Measurements from ENCODE around the gene OR56A5.
"Not testable (repeated sequence)": the region's sequence is repeated elsewhere in the genome, so short reads cannot be mapped to it uniquely, and the experiment has no call there.

The OR56A5 gene

GRCh38 chr11:5960704-5961320 is 7.5 kb downstream of the OR56A5 start:
- H3K4me1 Mint-ChIP-seq; H3K27ac Mint-ChIP-seq; H3K36me3 Mint-ChIP-seq (ENCODE audit: low read depth); DNase-seq; H3K4me3 Mint-ChIP-seq; H3K27me3 Mint-ChIP-seq; ATAC-seq: not testable (repeated sequence)
- H3K9me3 Mint-ChIP-seq = peaks cover 29% of the 10 kb centered on the region

GRCh38 chr11:5955586-5955985 is 12.7 kb downstream of the OR56A5 start:
- DNase-seq (no peak), ATAC-seq (no peak)
- Mint-ChIP-seq H3K27me3 (peaks cover 2% of the 10 kb centered on the region), H3K4me1 (no peaks in the 10 kb centered on the region), H3K9me3 (peaks cover 6% of the 10 kb centered on the region), H3K4me3 (no peak overlapping the region), H3K36me3 (ENCODE audit: low read depth) (no peaks in the 10 kb centered on the region), H3K27ac (no peak overlapping the region)

GRCh38 chr11:5941951-5942350 is 26.3 kb downstream of the OR56A5 start, which contains the start of gene OR56A3:
TSS of gene OR56A3 (plus strand) at chr11:5942251. CDS start at chr11:5947347, 5,096 bp downstream.
- no peaks in the 10 kb centered on the region for H3K4me1 Mint-ChIP-seq
- DNase-seq (no peak), ATAC-seq (no peak)
- H3K36me3 Mint-ChIP-seq (ENCODE audit: low read depth) = no peaks in the 10 kb centered on the region
- no peak within 1 kb of the TSS for H3K27ac Mint-ChIP-seq
- no peaks in the 10 kb centered on the region for H3K9me3 Mint-ChIP-seq
- peaks cover 4% of the 10 kb centered on the region for H3K27me3 Mint-ChIP-seq
- H3K4me3 Mint-ChIP-seq = no peak within 1 kb of the TSS

- peaks cover 4% of the 10 kb centered on the region for H3K27me3 Mint-ChIP-seq
- ATAC-seq (no peak), DNase-seq (no peak)
- no peaks in the 10 kb centered on the region for H3K9me3 Mint-ChIP-seq
- H3K36me3 Mint-ChIP-seq (ENCODE audit: low read depth) = no peaks in the 10 kb centered on the region
- no peak overlapping the region for H3K27ac Mint-ChIP-seq
- H3K4me1 Mint-ChIP-seq = no peaks in the 10 kb centered on the region
- H3K4me3 Mint-ChIP-seq = no peak overlapping the region
Measured at GRCh38 chr11:5940748-5941147, 27.5 kb downstream of the OR56A5 start.

- Mint-ChIP-seq H3K4me1 (no peaks in the 10 kb centered on the region), H3K27me3 (peaks cover 2% of the 10 kb centered on the region), H3K4me3 (no peak overlapping the region), H3K36me3 (ENCODE audit: low read depth) (no peaks in the 10 kb centered on the region), H3K9me3 (no peaks in the 10 kb centered on the region), H3K27ac (no peak overlapping the region)
- ATAC-seq = no peak
- no peak for DNase-seq
Measured at GRCh38 chr11:5938603-5938965, 29.7 kb downstream of the OR56A5 start.

- Mint-ChIP-seq H3K36me3 (ENCODE audit: low read depth) (no peaks in the 10 kb centered on the region), H3K9me3 (no peaks in the 10 kb centered on the region), H3K4me3 (peak overlapping the region; percentile 8), H3K27ac (no peak overlapping the region), H3K4me1 (no peaks in the 10 kb centered on the region), H3K27me3 (peaks cover 2% of the 10 kb centered on the region)
- ATAC-seq (no peak), DNase-seq (no peak)
Measured at GRCh38 chr11:5937868-5938602, 30.3 kb downstream of the OR56A5 start.

- Mint-ChIP-seq H3K27me3 (peaks cover 2% of the 10 kb centered on the region), H3K9me3 (peaks cover 11% of the 10 kb centered on the region), H3K27ac (no peak overlapping the region), H3K36me3 (ENCODE audit: low read depth) (no peaks in the 10 kb centered on the region), H3K4me1 (no peaks in the 10 kb centered on the region), H3K4me3 (no peak overlapping the region)
- no peak for ATAC-seq
- no peak for DNase-seq
Measured at GRCh38 chr11:5933116-5933515, 35.2 kb downstream of the OR56A5 start.

- Mint-ChIP-seq H3K27ac (no peak overlapping the region), H3K4me3 (no peak overlapping the region), H3K36me3 (ENCODE audit: low read depth) (no peaks in the 10 kb centered on the region), H3K27me3 (no peaks in the 10 kb centered on the region), H3K9me3 (peaks cover 13% of the 10 kb centered on the region), H3K4me1 (no peaks in the 10 kb centered on the region)
- ATAC-seq (no peak), DNase-seq (no peak)
Measured at GRCh38 chr11:5932671-5933070, 35.6 kb downstream of the OR56A5 start.

GRCh38 chr11:5931061-5931460 is 37.2 kb downstream of the OR56A5 start:
- ATAC-seq (no peak), DNase-seq (no peak)
- H3K9me3 Mint-ChIP-seq = peaks cover 19% of the 10 kb centered on the region
- H3K36me3 Mint-ChIP-seq (ENCODE audit: low read depth) = no peaks in the 10 kb centered on the region
- H3K27ac Mint-ChIP-seq = no peak overlapping the region
- H3K27me3 Mint-ChIP-seq = no peaks in the 10 kb centered on the region
- no peak overlapping the region for H3K4me3 Mint-ChIP-seq
- no peaks in the 10 kb centered on the region for H3K4me1 Mint-ChIP-seq

GRCh38 chr11:5930614-5931013 is 37.7 kb downstream of the OR56A5 start:
- DNase-seq (no peak), ATAC-seq (no peak)
- Mint-ChIP-seq H3K4me1 (no peaks in the 10 kb centered on the region), H3K27me3 (no peaks in the 10 kb centered on the region), H3K4me3 (no peak overlapping the region), H3K9me3 (peaks cover 19% of the 10 kb centered on the region), H3K27ac (no peak overlapping the region), H3K36me3 (ENCODE audit: low read depth) (no peaks in the 10 kb centered on the region)

GRCh38 chr11:5929571-5930368 is 38.5 kb downstream of the OR56A5 start:
- Mint-ChIP-seq H3K9me3 (peaks cover 22% of the 10 kb centered on the region), H3K4me1 (no peaks in the 10 kb centered on the region), H3K27me3 (no peaks in the 10 kb centered on the region), H3K27ac (no peak overlapping the region), H3K36me3 (ENCODE audit: low read depth) (no peaks in the 10 kb centered on the region), H3K4me3 (no peak overlapping the region)
- no peak for ATAC-seq
- DNase-seq = no peak

- no peak for ATAC-seq
- H3K4me3 Mint-ChIP-seq = no peak overlapping the region
Measured at GRCh38 chr11:5928811-5929210, 39.5 kb downstream of the OR56A5 start.

GRCh38 chr11:5928271-5928670 is 40.0 kb downstream of the OR56A5 start:
- no peaks in the 10 kb centered on the region for H3K4me1 Mint-ChIP-seq
- peaks cover 2% of the 10 kb centered on the region for H3K36me3 Mint-ChIP-seq (ENCODE audit: low read depth)
- ATAC-seq = no peak
- no peaks in the 10 kb centered on the region for H3K27me3 Mint-ChIP-seq
- no peak overlapping the region for H3K27ac Mint-ChIP-seq
- H3K9me3 Mint-ChIP-seq = peaks cover 28% of the 10 kb centered on the region
- H3K4me3 Mint-ChIP-seq = no peak overlapping the region
- no peak for DNase-seq

More at GRCh38 chr11:5928811-5929210, 39.5 kb downstream of the OR56A5 start:
- H3K9me3 Mint-ChIP-seq = peaks cover 28% of the 10 kb centered on the region
- H3K4me1 Mint-ChIP-seq = no peaks in the 10 kb centered on the region
- no peak overlapping the region for H3K27ac Mint-ChIP-seq
- no peaks in the 10 kb centered on the region for H3K27me3 Mint-ChIP-seq
- H3K36me3 Mint-ChIP-seq (ENCODE audit: low read depth) = peaks cover 2% of the 10 kb centered on the region
- DNase-seq = no peak

- H3K4me1 Mint-ChIP-seq = no peaks in the 10 kb centered on the region
- no peak for ATAC-seq
- DNase-seq = no peak
- no peak overlapping the region for H3K27ac Mint-ChIP-seq
- peaks cover 30% of the 10 kb centered on the region for H3K9me3 Mint-ChIP-seq
- no peaks in the 10 kb centered on the region for H3K27me3 Mint-ChIP-seq
- peaks cover 2% of the 10 kb centered on the region for H3K36me3 Mint-ChIP-seq (ENCODE audit: low read depth)
- H3K4me3 Mint-ChIP-seq = no peak overlapping the region
Measured at GRCh38 chr11:5923794-5924193, 44.5 kb downstream of the OR56A5 start.

- Mint-ChIP-seq H3K4me3 (no peak overlapping the region), H3K27me3 (no peaks in the 10 kb centered on the region), H3K27ac (no peak overlapping the region), H3K36me3 (ENCODE audit: low read depth) (peaks cover 2% of the 10 kb centered on the region), H3K4me1 (no peaks in the 10 kb centered on the region), H3K9me3 (peaks cover 26% of the 10 kb centered on the region)
- ATAC-seq = peak; percentile 46
- DNase-seq = no peak
Measured at GRCh38 chr11:5923427-5923776, 44.9 kb downstream of the OR56A5 start.

Data from activated naive CD8-positive, alpha-beta T cell treated with anti-CD3 and anti-CD28 coated beads, Interleukin-2, amount 50 U/mL, for 24 hours (primary cell).